K562 (cell line): Measurements from ENCODE around the gene MKLN1. TPM values are rescaled to one million over a fixed set of nuclear protein-coding genes. Genes with fewer than 3 reads are reported as not detected.

Experiments used
- BMI1 ChIP-seq: fragments of 150-350 bp; IDR thresholded peaks from 2 replicates; pipeline ENCODE4 v1.6.1; 2014; ENCODE audit warnings: low read length
- CREB1 ChIP-seq, 2 experiments: sonication (generic) in 1 of 2; formaldehyde crosslinking in 1 of 2; IDR thresholded peaks; 2 replicates each; pipeline versions ENCODE4 v1.6.1 to v1.8.0; 2012 to 2022; ENCODE audit warnings: inconsistent platforms in 1 of 2, mild to moderate bottlenecking in 1 of 2, missing genetic modification reagents in 1 of 2, moderate library complexity in 1 of 2
- EHMT2 ChIP-seq: fragments of 450-650 bp; IDR thresholded peaks from 2 replicates; pipeline ENCODE4 v1.6.1; 2018; ENCODE audit warnings: antibody characterized with exemption
- ERF ChIP-seq: fragments of 450-650 bp; formaldehyde crosslinking; IDR thresholded peaks from 2 replicates; pipeline ENCODE4 v1.4.0; 2020; ENCODE audit warnings: mild to moderate bottlenecking, mixed read lengths
- JUND ChIP-seq, 2 experiments: IDR thresholded peaks; 2 replicates in 1 of 2; 3 replicates in 1 of 2; pipeline ENCODE4 v1.6.1; 2011; ENCODE audit warnings: borderline replicate concordance in 2 of 2, low read depth in 2 of 2, low read length in 2 of 2, improper control_type of control experiment in 1 of 2, missing biosample characterization in 1 of 2, missing genetic modification characterization in 1 of 2, missing genetic modification reagents in 1 of 2
- KAT8 ChIP-seq: fragments of 450-650 bp; IDR thresholded peaks from 2 replicates; pipeline ENCODE4 v1.6.1; 2016; ENCODE audit warnings: low read depth, mild to moderate bottlenecking
- MECOM ChIP-seq: fragments of 250-450 bp; sonication (Bioruptor Pico); IDR thresholded peaks from 2 replicates; pipeline ENCODE4 v1.8.0; 2022; ENCODE audit warnings: inconsistent platforms
- MEIS2 ChIP-seq: fragments of 450-650 bp; IDR thresholded peaks from 2 replicates; pipeline ENCODE4 v1.6.1; 2014; ENCODE audit warnings: mild to moderate bottlenecking; ENCODE audit not compliant: partially characterized antibody
- NR1H2 ChIP-seq: sonication (generic); formaldehyde crosslinking; IDR thresholded peaks from 2 replicates; pipeline ENCODE4 v1.4.0; 2020; ENCODE audit warnings: mild to moderate bottlenecking, missing genetic modification reagents
- RFX1 ChIP-seq: fragments of 450-650 bp; IDR thresholded peaks from 2 replicates; pipeline ENCODE4 v1.6.1; 2016; ENCODE audit warnings: mild to moderate bottlenecking, moderate library complexity
- SETDB1 ChIP-seq: IDR thresholded peaks from one replicate; pipeline ENCODE4 v1.6.1; 2012; ENCODE audit warnings: low read length, control low read depth, inconsistent platforms
- ZNF384 ChIP-seq: IDR thresholded peaks from 2 replicates; pipeline ENCODE4 v1.6.1; 2012; ENCODE audit warnings: low read depth, low read length, improper control_type of control experiment
- ZNF589 ChIP-seq: fragments of 200-800 bp; sonication (Bioruptor generic); IDR thresholded peaks from 2 replicates; pipeline ENCODE4 v1.6.1; 2016; ENCODE audit warnings: low read depth, missing genetic modification characterization, missing compliant biosample characterization
- polyA plus RNA-seq, 8 experiments: library from polyadenylated mRNA; depleted of rRNA in 4 of 8; stranded (reverse) in 5 of 8; unstranded in 3 of 8; fragments of >200 nt; fragmentation: Nextera tagmentation in 2 of 8; fragmentation: Illumina TruSeq in 1 of 8; extraction: Ambion mirVana in 2 of 8; extraction: Trizol in 1 of 8; gene quantifications; 2 replicates each; pipeline versions ENCODE4 v1.2.1 to v1.2.3, GENCODE V29; 2011 to 2014; ENCODE audit warnings: inconsistent platforms in 1 of 8, missing spikeins in 1 of 8
- total RNA-seq, 7 experiments: library from RNA; depleted of rRNA in 6 of 7; stranded (reverse); fragments of >200 nt in 6 of 7; fragmentation: Illumina TruSeq in 2 of 7; extraction: Trizol in 2 of 7; gene quantifications; 2 replicates each; pipeline versions ENCODE4 v1.2.1 to v1.2.3, GENCODE V29; 2011 to 2021; ENCODE audit warnings: low replicate concordance in 1 of 7
- TF ChIP-seq, protein P1 (sequence below), 2 experiments: fragments of 450-650 bp; formaldehyde crosslinking in 1 of 2; IDR thresholded peaks; 2 replicates each; pipeline versions ENCODE4 v1.4.0 to v1.6.1; 2014 to 2020; ENCODE audit warnings: mild to moderate bottlenecking in 2 of 2, borderline replicate concordance in 1 of 2, low read depth in 1 of 2
- TF ChIP-seq, protein P2 (sequence below): sonication (generic); formaldehyde crosslinking; IDR thresholded peaks from 2 replicates; pipeline ENCODE4 v1.8.1; 2022; ENCODE audit warnings: missing genetic modification reagents
- TF ChIP-seq, protein P3 (sequence below): sonication (generic); formaldehyde crosslinking; IDR thresholded peaks from 2 replicates; pipeline ENCODE4 v1.8.0; 2022; ENCODE audit warnings: mild to moderate bottlenecking, missing genetic modification reagents, borderline replicate concordance

The MKLN1 gene
- total and polyA plus RNA-seq, 9 of the 15 experiments (the other 6 are each of a cell fraction or from before 2014, with no cell fraction given), result 18.6 to 80.4 (median 56.0) TPM

DNA sequence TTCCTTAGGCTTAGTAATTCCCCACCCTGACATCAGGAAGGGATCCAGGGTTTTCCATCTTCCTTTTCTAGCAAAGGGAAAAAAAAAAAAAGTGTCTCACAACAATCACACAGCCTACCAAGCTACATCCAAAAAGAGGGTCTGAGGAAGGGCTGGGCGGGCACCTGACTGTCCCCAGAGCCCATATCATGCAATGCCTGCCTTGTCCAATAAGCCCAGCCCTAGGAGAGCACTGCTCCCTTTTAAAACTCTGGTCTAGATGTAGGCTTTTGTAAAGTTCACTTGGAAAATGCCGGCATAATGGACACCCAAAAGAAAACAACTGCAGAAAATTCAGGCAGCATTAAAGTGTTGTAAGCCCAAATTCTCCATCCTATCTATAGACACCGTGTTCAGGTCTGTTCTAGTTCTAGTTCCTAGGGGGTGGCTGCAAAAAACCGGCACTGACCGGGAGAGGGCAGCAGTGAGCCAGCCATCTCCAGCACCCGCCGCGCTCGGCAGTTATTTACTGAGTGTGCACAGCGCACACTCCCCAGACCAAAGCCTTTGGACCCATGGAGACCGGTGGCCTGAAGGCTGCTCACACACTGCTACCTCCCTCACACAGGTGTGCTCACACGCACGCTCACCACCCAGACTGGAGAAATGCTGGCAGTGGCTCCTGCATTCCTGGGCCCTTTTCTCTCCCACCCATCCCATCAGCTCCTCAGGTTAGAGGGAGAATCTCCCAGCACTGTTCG, 180.1 kb downstream of the MKLN1 start (continued):
- TF ChIP-seq, protein P1, sequence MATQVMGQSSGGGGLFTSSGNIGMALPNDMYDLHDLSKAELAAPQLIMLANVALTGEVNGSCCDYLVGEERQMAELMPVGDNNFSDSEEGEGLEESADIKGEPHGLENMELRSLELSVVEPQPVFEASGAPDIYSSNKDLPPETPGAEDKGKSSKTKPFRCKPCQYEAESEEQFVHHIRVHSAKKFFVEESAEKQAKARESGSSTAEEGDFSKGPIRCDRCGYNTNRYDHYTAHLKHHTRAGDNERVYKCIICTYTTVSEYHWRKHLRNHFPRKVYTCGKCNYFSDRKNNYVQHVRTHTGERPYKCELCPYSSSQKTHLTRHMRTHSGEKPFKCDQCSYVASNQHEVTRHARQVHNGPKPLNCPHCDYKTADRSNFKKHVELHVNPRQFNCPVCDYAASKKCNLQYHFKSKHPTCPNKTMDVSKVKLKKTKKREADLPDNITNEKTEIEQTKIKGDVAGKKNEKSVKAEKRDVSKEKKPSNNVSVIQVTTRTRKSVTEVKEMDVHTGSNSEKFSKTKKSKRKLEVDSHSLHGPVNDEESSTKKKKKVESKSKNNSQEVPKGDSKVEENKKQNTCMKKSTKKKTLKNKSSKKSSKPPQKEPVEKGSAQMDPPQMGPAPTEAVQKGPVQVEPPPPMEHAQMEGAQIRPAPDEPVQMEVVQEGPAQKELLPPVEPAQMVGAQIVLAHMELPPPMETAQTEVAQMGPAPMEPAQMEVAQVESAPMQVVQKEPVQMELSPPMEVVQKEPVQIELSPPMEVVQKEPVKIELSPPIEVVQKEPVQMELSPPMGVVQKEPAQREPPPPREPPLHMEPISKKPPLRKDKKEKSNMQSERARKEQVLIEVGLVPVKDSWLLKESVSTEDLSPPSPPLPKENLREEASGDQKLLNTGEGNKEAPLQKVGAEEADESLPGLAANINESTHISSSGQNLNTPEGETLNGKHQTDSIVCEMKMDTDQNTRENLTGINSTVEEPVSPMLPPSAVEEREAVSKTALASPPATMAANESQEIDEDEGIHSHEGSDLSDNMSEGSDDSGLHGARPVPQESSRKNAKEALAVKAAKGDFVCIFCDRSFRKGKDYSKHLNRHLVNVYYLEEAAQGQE (IDR thresholded peaks at IDR 0.05; ENCODE audit: borderline replicate concordance), result peak; percentile 84
- TF ChIP-seq, protein P1 (CRISPR knock-in tag; IDR thresholded peaks at IDR 0.05; ENCODE audit: low read depth), result no peak
- TF ChIP-seq ZNF384 (no peak), MEIS2 (no peak), RFX1 (no peak), ZNF589 (no peak), MECOM (no peak), KAT8 (no peak), CREB1 (IDR thresholded peaks at IDR 0.05) (no peak), CREB1 (CRISPR knock-in tag; IDR thresholded peaks at IDR 0.05) (no peak), SETDB1 (no peak), NR1H2 (CRISPR knock-in tag) (no peak), EHMT2 (no peak), BMI1 (no peak), JUND (IDR thresholded peaks at IDR 0.05; ENCODE audit: borderline replicate concordance, low read depth, low read length) (peak; percentile 43; the same call in 1 of the 2 replicates), JUND (tag; IDR thresholded peaks at IDR 0.05; ENCODE audit: borderline replicate concordance, low read depth, low read length) (no peak; the same call in 2 of the 3 replicates), ERF (CRISPR knock-in tag) (no peak)
- TF ChIP-seq, protein P2, sequence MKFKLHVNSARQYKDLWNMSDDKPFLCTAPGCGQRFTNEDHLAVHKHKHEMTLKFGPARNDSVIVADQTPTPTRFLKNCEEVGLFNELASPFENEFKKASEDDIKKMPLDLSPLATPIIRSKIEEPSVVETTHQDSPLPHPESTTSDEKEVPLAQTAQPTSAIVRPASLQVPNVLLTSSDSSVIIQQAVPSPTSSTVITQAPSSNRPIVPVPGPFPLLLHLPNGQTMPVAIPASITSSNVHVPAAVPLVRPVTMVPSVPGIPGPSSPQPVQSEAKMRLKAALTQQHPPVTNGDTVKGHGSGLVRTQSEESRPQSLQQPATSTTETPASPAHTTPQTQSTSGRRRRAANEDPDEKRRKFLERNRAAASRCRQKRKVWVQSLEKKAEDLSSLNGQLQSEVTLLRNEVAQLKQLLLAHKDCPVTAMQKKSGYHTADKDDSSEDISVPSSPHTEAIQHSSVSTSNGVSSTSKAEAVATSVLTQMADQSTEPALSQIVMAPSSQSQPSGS (CRISPR knock-in tag), result no peak
- TF ChIP-seq, protein P3, sequence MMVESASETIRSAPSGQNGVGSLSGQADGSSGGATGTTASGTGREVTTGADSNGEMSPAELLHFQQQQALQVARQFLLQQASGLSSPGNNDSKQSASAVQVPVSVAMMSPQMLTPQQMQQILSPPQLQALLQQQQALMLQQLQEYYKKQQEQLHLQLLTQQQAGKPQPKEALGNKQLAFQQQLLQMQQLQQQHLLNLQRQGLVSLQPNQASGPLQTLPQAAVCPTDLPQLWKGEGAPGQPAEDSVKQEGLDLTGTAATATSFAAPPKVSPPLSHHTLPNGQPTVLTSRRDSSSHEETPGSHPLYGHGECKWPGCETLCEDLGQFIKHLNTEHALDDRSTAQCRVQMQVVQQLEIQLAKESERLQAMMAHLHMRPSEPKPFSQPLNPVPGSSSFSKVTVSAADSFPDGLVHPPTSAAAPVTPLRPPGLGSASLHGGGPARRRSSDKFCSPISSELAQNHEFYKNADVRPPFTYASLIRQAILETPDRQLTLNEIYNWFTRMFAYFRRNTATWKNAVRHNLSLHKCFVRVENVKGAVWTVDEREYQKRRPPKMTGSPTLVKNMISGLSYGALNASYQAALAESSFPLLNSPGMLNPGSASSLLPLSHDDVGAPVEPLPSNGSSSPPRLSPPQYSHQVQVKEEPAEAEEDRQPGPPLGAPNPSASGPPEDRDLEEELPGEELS (CRISPR knock-in tag), result no peak
